Liver (tissue), 9 donors: ENCODE results near the gene CASR. TPM values are rescaled to one million over a fixed set of nuclear protein-coding genes. Genes with fewer than 3 reads are reported as not detected.

Experiments used
- DNase-seq: peaks from one replicate; pipeline ENCODE4 v3.0.0-alpha.2; 2017; ENCODE audit warnings: low spot score
- H3K27ac ChIP-seq, 2 donors: one replicate each; pipeline ENCODE4 v1.7.0; 2013; ENCODE audit warnings: inconsistent platforms in 2 of 2, low read length in 2 of 2, control low read depth in 1 of 2, low read depth in 1 of 2, mild to moderate bottlenecking in 1 of 2
- H3K27me3 ChIP-seq, 4 donors: one replicate each; pipeline versions ENCODE4 v1.6.1 to v1.7.0; 2013; ENCODE audit warnings: low read length in 3 of 4, inconsistent platforms in 1 of 4, mild to moderate bottlenecking in 1 of 4, moderate library complexity in 1 of 4; ENCODE audit not compliant: control insufficient read depth in 4 of 4, insufficient read depth in 4 of 4
- H3K36me3 ChIP-seq, 4 donors: one replicate each; pipeline versions ENCODE4 v1.6.1 to v1.7.0; 2013; ENCODE audit warnings: low read length in 3 of 4, mild to moderate bottlenecking in 3 of 4, low read depth in 1 of 4, moderate library complexity in 1 of 4; ENCODE audit not compliant: control insufficient read depth in 4 of 4, insufficient read depth in 3 of 4
- H3K4me1 ChIP-seq, 4 donors: one replicate each; pipeline versions ENCODE4 v1.6.1 to v1.7.0; 2013; ENCODE audit warnings: low read length in 3 of 4, mild to moderate bottlenecking in 3 of 4, moderate library complexity in 1 of 4; ENCODE audit not compliant: control insufficient read depth in 4 of 4, insufficient read depth in 4 of 4
- H3K4me3 ChIP-seq, 3 donors: one replicate each; pipeline versions ENCODE4 v1.6.1 to v1.7.0; 2013; ENCODE audit warnings: low read length in 3 of 3, control low read depth in 1 of 3, low read depth in 1 of 3, mild to moderate bottlenecking in 1 of 3
- H3K9ac ChIP-seq, 2 donors: one replicate each; pipeline ENCODE4 v1.7.0; 2013; ENCODE audit warnings: low read length in 2 of 2, mild to moderate bottlenecking in 2 of 2, moderate library complexity in 2 of 2, control low read depth in 1 of 2, low read depth in 1 of 2
- H3K9me3 ChIP-seq, 4 donors: one replicate each; pipeline versions ENCODE4 v1.6.1 to v1.7.0; 2013; ENCODE audit warnings: low read length in 3 of 4; ENCODE audit not compliant: control insufficient read depth in 4 of 4
- EGR1 ChIP-seq, 2 donors: IDR thresholded peaks; 2 replicates each; pipeline ENCODE4 v1.6.1; 2016 to 2018; ENCODE audit warnings: antibody characterized with exemption in 2 of 2, low read depth in 2 of 2
- FOXA1 ChIP-seq: IDR thresholded peaks from 2 replicates; pipeline ENCODE4 v1.6.1; 2016; ENCODE audit warnings: antibody characterized with exemption
- GABPA ChIP-seq, 2 donors: IDR thresholded peaks in 1 of 2; conservative IDR thresholded peaks in 1 of 2; 2 replicates each; pipeline ENCODE4 v1.6.1; 2016; ENCODE audit warnings: antibody characterized with exemption in 2 of 2, mild to moderate bottlenecking in 1 of 2, moderate library complexity in 1 of 2
- HNF4A ChIP-seq, 2 donors: conservative IDR thresholded peaks; 2 replicates each; pipeline ENCODE4 v1.6.1; 2016; ENCODE audit warnings: antibody characterized with exemption in 2 of 2, mild to moderate bottlenecking in 2 of 2
- HNF4G ChIP-seq: IDR thresholded peaks from 2 replicates; pipeline ENCODE4 v1.6.1; 2016; ENCODE audit warnings: antibody characterized with exemption
- JUND ChIP-seq, 2 donors: IDR thresholded peaks; 2 replicates each; pipeline ENCODE4 v1.6.1; 2016; ENCODE audit warnings: antibody characterized with exemption in 2 of 2
- NR2F2 ChIP-seq: IDR thresholded peaks from 2 replicates; pipeline ENCODE4 v1.6.1; 2016; ENCODE audit warnings: antibody characterized with exemption
- RAD21 ChIP-seq, 2 donors: IDR thresholded peaks; 2 replicates each; pipeline ENCODE4 v1.6.1; 2016; ENCODE audit warnings: antibody characterized with exemption in 2 of 2, mild to moderate bottlenecking in 2 of 2
- SP1 ChIP-seq: IDR thresholded peaks from 2 replicates; pipeline ENCODE4 v1.6.1; 2018; ENCODE audit warnings: antibody characterized with exemption, mild to moderate bottlenecking
- YY1 ChIP-seq: IDR thresholded peaks from 2 replicates; pipeline ENCODE4 v1.6.1; 2016; ENCODE audit warnings: antibody characterized with exemption, mild to moderate bottlenecking
- ZBTB33 ChIP-seq: IDR thresholded peaks from 2 replicates; pipeline ENCODE4 v1.6.1; 2016; ENCODE audit warnings: antibody characterized with exemption
- WGBS: extraction: QIAGEN DNeasy Blood & Tissue Kit; methylation state at CpG from one replicate; pipeline ENCODE4 v1.1.7; 2013; 5-methylcytosine and 5-hydroxymethylcytosine counted together
- polyA plus RNA-seq, 2 donors: library from polyadenylated mRNA; stranded (reverse) in 1 of 2; unstranded in 1 of 2; fragments of 200-250 nt in 1 of 2; fragments of >200 nt in 1 of 2; fragmentation: Nextera tagmentation in 1 of 2; extraction: Ambion mirVana in 1 of 2; gene quantifications; one replicate each; pipeline versions ENCODE4 v1.2.1 to v1.2.3, GENCODE V29; 2013 to 2015
- total RNA-seq, 2 donors: library from RNA; depleted of rRNA; stranded (reverse); fragments of >200 nt; gene quantifications; one replicate each; pipeline ENCODE4 v1.2.3, GENCODE V29; 2014
- TF ChIP-seq, protein P1 (sequence below): fragments of 150-350 bp; IDR thresholded peaks from 2 replicates; pipeline ENCODE4 v1.5.1; 2017; ENCODE audit warnings: improper control_type of control experiment, low read depth, low read length; ENCODE audit not compliant: missing input control
- TF ChIP-seq, protein P2 (sequence below): IDR thresholded peaks from 2 replicates; pipeline ENCODE4 v1.6.1; 2016; ENCODE audit warnings: antibody characterized with exemption
- TF ChIP-seq, protein P3 (sequence below): IDR thresholded peaks from 2 replicates; pipeline ENCODE4 v1.6.1; 2016; ENCODE audit warnings: antibody characterized with exemption, mild to moderate bottlenecking
- TF ChIP-seq, protein P4 (sequence below): IDR thresholded peaks from 2 replicates; pipeline ENCODE4 v1.6.1; 2016; ENCODE audit warnings: antibody characterized with exemption
- donor health status: healthy.
- donor health status: healthy.
- donor health status: healthy.
- donor health status: healthy.
- donor health status: healthy.

CASR gene
- total and polyA plus RNA-seq, 4 donors: 0.05 to 0.29 (median 0.14) TPM

- no peak overlapping the region for H3K27ac ChIP-seq
- H3K4me1 ChIP-seq: peaks cover 0 to 3% (median under 1%) of the 10 kb centered on the region in 4 donors
- H3K4me3 ChIP-seq: no peak overlapping the region
- no peak overlapping the region for H3K9ac ChIP-seq
- H3K9me3 ChIP-seq: peaks cover 0 to under 1% (median 0%) of the 10 kb centered on the region in 4 donors
- WGBS: 79% methylated on average over 5 of the region's 5 CpGs
- H3K27me3 ChIP-seq: peaks cover 0 to 2% (median 0%) of the 10 kb centered on the region in 4 donors
- H3K36me3 ChIP-seq: no peaks in the 10 kb centered on the region
- TF ChIP-seq, protein P1, sequence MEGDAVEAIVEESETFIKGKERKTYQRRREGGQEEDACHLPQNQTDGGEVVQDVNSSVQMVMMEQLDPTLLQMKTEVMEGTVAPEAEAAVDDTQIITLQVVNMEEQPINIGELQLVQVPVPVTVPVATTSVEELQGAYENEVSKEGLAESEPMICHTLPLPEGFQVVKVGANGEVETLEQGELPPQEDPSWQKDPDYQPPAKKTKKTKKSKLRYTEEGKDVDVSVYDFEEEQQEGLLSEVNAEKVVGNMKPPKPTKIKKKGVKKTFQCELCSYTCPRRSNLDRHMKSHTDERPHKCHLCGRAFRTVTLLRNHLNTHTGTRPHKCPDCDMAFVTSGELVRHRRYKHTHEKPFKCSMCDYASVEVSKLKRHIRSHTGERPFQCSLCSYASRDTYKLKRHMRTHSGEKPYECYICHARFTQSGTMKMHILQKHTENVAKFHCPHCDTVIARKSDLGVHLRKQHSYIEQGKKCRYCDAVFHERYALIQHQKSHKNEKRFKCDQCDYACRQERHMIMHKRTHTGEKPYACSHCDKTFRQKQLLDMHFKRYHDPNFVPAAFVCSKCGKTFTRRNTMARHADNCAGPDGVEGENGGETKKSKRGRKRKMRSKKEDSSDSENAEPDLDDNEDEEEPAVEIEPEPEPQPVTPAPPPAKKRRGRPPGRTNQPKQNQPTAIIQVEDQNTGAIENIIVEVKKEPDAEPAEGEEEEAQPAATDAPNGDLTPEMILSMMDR: no peak
- no peak for TF ChIP-seq FOXA1
- no peak for TF ChIP-seq YY1
- TF ChIP-seq HNF4A (conservative IDR thresholded peaks at IDR 0.05): no peak
- TF ChIP-seq RAD21 (IDR thresholded peaks at IDR 0.05): no peak
- TF ChIP-seq NR2F2: no peak
- TF ChIP-seq GABPA (IDR thresholded peaks at IDR 0.05 in 1 of 2, conservative IDR thresholded peaks at IDR 0.05 in 1 of 2): no peak
- no peak for TF ChIP-seq JUND (IDR thresholded peaks at IDR 0.05)
- no peak for TF ChIP-seq SP1
- TF ChIP-seq HNF4G: no peak
- TF ChIP-seq, protein P2, sequence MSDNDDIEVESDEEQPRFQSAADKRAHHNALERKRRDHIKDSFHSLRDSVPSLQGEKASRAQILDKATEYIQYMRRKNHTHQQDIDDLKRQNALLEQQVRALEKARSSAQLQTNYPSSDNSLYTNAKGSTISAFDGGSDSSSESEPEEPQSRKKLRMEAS: no peak
- no peak for TF ChIP-seq EGR1 (IDR thresholded peaks at IDR 0.05; ENCODE audit: low read depth in 2 of 2)
- TF ChIP-seq, protein P3, sequence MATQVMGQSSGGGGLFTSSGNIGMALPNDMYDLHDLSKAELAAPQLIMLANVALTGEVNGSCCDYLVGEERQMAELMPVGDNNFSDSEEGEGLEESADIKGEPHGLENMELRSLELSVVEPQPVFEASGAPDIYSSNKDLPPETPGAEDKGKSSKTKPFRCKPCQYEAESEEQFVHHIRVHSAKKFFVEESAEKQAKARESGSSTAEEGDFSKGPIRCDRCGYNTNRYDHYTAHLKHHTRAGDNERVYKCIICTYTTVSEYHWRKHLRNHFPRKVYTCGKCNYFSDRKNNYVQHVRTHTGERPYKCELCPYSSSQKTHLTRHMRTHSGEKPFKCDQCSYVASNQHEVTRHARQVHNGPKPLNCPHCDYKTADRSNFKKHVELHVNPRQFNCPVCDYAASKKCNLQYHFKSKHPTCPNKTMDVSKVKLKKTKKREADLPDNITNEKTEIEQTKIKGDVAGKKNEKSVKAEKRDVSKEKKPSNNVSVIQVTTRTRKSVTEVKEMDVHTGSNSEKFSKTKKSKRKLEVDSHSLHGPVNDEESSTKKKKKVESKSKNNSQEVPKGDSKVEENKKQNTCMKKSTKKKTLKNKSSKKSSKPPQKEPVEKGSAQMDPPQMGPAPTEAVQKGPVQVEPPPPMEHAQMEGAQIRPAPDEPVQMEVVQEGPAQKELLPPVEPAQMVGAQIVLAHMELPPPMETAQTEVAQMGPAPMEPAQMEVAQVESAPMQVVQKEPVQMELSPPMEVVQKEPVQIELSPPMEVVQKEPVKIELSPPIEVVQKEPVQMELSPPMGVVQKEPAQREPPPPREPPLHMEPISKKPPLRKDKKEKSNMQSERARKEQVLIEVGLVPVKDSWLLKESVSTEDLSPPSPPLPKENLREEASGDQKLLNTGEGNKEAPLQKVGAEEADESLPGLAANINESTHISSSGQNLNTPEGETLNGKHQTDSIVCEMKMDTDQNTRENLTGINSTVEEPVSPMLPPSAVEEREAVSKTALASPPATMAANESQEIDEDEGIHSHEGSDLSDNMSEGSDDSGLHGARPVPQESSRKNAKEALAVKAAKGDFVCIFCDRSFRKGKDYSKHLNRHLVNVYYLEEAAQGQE: no peak
- TF ChIP-seq, protein P4, sequence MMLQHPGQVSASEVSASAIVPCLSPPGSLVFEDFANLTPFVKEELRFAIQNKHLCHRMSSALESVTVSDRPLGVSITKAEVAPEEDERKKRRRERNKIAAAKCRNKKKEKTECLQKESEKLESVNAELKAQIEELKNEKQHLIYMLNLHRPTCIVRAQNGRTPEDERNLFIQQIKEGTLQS: no peak
- no peak for TF ChIP-seq ZBTB33
- no peak for DNase-seq
These were observed 4.8 kb upstream of the CASR start for GRCh38 chr3:122178711-122179110.
